ENCODE data around the gene HOMER3.

Gene HOMER3

GRCh38 chr19:18931316-18932162, 9.5 kb downstream of the HOMER3 start:
- TF ChIP-seq CTCF (IDR thresholded peaks at IDR 0.05): no peak

GRCh38 chr19:18929311-18929710, 11.7 kb downstream of the HOMER3 start:
- no peak for TF ChIP-seq CTCF (IDR thresholded peaks at IDR 0.05)

- TF ChIP-seq CTCF (IDR thresholded peaks at IDR 0.05): no peak
Observed at GRCh38 chr19:18928018-18928805, 12.8 kb downstream of the HOMER3 start.

- TF ChIP-seq CTCF (IDR thresholded peaks at IDR 0.05): no peak
Observed at GRCh38 chr19:18924684-18925213, 16.3 kb downstream of the HOMER3 start.

GRCh38 chr19:18922228-18922985, 18.6 kb downstream of the HOMER3 start:
- no peak for TF ChIP-seq CTCF (IDR thresholded peaks at IDR 0.05)

GRCh38 chr19:18921593-18921992, 19.4 kb downstream of the HOMER3 start:
- TF ChIP-seq CTCF (IDR thresholded peaks at IDR 0.05): no peak

GRCh38 chr19:18920400-18920799, 20.6 kb downstream of the HOMER3 start:
- no peak for TF ChIP-seq CTCF (IDR thresholded peaks at IDR 0.05)

Measured in LNCAP (cell line).